ENCODE data around the gene CYP24A1. TPM values are rescaled to one million over a fixed set of nuclear protein-coding genes. Genes with fewer than 3 reads are reported as not detected.
A peak's percentile ranks its signal among the peaks of the same experiment; 100 is the strongest.

CYP24A1 gene
- total and polyA plus RNA-seq, 2 of the 13 experiments (the other 11 are each of a cell fraction or from before 2014, with no cell fraction given), result 9.4 to 32.7 TPM

DNA sequence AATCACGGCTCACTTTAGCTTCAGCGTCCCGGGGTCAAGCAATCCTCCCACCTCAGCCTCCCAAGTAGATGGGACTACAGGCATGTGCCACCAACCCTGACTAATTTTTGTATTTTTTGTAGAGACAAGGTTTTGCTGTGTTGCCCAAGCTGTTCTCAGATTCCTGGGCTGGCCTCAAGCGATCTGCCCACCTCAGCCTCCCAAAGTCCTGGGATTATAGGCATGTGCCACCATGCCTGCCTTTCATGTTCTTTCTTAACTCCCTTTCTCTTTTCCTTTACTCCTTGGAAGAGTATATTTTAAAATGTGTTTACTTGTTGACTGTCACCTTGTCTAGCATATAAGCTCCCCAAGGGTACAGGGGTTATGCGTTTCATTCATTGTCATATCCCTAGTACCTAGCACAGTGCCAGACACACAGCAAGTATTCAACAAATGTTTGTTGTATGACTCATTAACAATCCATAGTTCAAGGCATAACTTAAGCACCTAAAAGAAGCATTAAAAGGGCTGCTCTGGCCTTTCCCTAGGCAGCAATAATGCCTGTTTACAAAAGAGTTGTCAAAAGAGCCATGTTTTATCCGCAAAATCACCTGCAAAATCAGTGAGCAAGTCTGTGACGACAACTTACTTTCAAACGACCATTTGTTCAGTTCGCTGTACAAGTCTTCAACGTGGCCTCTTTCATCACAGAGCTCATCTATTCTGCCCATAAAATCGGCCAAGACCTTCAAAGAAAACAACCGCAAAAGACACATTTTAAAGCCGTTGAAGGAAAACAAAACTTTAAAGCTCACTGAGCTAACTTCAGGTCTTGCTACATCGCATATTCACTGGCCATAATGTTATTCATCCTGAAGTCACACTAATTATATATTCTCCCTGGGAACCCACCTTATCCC, 4.6 kb downstream of the CYP24A1 start (continued):
- TF ChIP-seq, protein P1, sequence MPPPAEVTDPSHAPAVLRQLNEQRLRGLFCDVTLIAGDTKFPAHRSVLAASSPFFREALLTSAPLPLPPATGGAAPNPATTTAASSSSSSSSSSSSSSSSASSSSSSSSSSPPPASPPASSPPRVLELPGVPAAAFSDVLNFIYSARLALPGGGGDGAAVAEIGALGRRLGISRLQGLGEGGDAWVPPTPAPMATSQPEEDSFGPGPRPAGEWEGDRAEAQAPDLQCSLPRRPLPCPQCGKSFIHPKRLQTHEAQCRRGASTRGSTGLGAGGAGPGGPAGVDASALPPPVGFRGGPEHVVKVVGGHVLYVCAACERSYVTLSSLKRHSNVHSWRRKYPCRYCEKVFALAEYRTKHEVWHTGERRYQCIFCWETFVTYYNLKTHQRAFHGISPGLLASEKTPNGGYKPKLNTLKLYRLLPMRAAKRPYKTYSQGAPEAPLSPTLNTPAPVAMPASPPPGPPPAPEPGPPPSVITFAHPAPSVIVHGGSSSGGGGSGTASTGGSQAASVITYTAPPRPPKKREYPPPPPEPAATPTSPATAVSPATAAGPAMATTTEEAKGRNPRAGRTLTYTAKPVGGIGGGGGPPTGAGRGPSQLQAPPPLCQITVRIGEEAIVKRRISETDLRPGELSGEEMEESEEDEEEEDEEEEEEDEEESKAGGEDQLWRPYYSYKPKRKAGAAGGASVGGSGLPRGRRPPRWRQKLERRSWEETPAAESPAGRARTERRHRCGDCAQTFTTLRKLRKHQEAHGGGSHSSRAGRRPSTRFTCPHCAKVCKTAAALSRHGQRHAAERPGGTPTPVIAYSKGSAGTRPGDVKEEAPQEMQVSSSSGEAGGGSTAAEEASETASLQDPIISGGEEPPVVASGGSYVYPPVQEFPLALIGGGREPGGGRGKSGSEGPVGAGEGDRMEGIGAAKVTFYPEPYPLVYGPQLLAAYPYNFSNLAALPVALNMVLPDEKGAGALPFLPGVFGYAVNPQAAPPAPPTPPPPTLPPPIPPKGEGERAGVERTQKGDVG (CRISPR knock-in tag; IDR thresholded peaks at IDR 0.05; ENCODE audit: borderline replicate concordance), result no peak
- TF ChIP-seq, protein P2, sequence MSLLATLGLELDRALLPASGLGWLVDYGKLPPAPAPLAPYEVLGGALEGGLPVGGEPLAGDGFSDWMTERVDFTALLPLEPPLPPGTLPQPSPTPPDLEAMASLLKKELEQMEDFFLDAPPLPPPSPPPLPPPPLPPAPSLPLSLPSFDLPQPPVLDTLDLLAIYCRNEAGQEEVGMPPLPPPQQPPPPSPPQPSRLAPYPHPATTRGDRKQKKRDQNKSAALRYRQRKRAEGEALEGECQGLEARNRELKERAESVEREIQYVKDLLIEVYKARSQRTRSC (CRISPR knock-in tag; IDR thresholded peaks at IDR 0.05; ENCODE audit: low read depth), result no peak
- TF ChIP-seq NR2F2 (IDR thresholded peaks at IDR 0.05; ENCODE audit: borderline replicate concordance, low read depth) (no peak), YEATS2 (CRISPR knock-in tag; IDR thresholded peaks at IDR 0.05; ENCODE audit: borderline replicate concordance) (peak; percentile 40; the same call in 1 of the 2 replicates), ZNF34 (CRISPR knock-in tag; IDR thresholded peaks at IDR 0.05; ENCODE audit: borderline replicate concordance) (no peak), ETV5 (CRISPR knock-in tag; IDR thresholded peaks at IDR 0.05; ENCODE audit: borderline replicate concordance) (0 out of 2 replicates have a peak, but pooled peaks have one; percentile 10), ZNF224 (CRISPR knock-in tag; IDR thresholded peaks at IDR 0.05) (no peak), TBX2 (CRISPR knock-in tag; IDR thresholded peaks at IDR 0.05; ENCODE audit: borderline replicate concordance) (peak; percentile 24; the same call in 1 of the 2 replicates), SALL1 (CRISPR knock-in tag; IDR thresholded peaks at IDR 0.05) (no peak), SP4 (CRISPR knock-in tag; IDR thresholded peaks at IDR 0.05) (no peak), KDM4B (CRISPR knock-in tag; IDR thresholded peaks at IDR 0.05) (no peak), ZNF496 (CRISPR knock-in tag; IDR thresholded peaks at IDR 0.05; ENCODE audit: insufficient replicate concordance) (no peak), CREB1 (IDR thresholded peaks at IDR 0.05) (peak; percentile 22; the same call in 1 of the 2 replicates), CREB1 (CRISPR knock-in tag; IDR thresholded peaks at IDR 0.05) (no peak), MBNL3 (CRISPR knock-in tag; conservative IDR thresholded peaks at IDR 0.05) (no peak), ZNF260 (CRISPR knock-in tag; IDR thresholded peaks at IDR 0.05; ENCODE audit: borderline replicate concordance, low read depth) (no peak), ZNF383 (CRISPR knock-in tag; IDR thresholded peaks at IDR 0.05; ENCODE audit: borderline replicate concordance) (no peak), ZNF605 (CRISPR knock-in tag; IDR thresholded peaks at IDR 0.05) (no peak), ELF3 (CRISPR knock-in tag; IDR thresholded peaks at IDR 0.05) (no peak), ZBTB42 (CRISPR knock-in tag; IDR thresholded peaks at IDR 0.05) (no peak), MEIS1 (CRISPR knock-in tag; IDR thresholded peaks at IDR 0.05; ENCODE audit: borderline replicate concordance) (no peak)
- TF ChIP-seq, protein P3, sequence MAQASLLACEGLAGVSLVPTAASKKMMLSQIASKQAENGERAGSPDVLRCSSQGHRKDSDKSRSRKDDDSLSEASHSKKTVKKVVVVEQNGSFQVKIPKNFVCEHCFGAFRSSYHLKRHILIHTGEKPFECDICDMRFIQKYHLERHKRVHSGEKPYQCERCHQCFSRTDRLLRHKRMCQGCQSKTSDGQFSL (CRISPR knock-in tag; IDR thresholded peaks at IDR 0.05), result no peak
- TF ChIP-seq, protein P4, sequence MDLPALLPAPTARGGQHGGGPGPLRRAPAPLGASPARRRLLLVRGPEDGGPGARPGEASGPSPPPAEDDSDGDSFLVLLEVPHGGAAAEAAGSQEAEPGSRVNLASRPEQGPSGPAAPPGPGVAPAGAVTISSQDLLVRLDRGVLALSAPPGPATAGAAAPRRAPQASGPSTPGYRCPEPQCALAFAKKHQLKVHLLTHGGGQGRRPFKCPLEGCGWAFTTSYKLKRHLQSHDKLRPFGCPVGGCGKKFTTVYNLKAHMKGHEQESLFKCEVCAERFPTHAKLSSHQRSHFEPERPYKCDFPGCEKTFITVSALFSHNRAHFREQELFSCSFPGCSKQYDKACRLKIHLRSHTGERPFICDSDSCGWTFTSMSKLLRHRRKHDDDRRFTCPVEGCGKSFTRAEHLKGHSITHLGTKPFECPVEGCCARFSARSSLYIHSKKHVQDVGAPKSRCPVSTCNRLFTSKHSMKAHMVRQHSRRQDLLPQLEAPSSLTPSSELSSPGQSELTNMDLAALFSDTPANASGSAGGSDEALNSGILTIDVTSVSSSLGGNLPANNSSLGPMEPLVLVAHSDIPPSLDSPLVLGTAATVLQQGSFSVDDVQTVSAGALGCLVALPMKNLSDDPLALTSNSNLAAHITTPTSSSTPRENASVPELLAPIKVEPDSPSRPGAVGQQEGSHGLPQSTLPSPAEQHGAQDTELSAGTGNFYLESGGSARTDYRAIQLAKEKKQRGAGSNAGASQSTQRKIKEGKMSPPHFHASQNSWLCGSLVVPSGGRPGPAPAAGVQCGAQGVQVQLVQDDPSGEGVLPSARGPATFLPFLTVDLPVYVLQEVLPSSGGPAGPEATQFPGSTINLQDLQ (CRISPR knock-in tag; IDR thresholded peaks at IDR 0.05), result no peak
